Esophagus squamous epithelium (tissue), 4 donors: ENCODE results near the gene NAA50.

ENCODE experiments used
- POLR2A ChIP-seq, 4 donors: fragments of 450-650 bp; IDR thresholded peaks; one replicate each; pipeline ENCODE4 v1.6.1; 2017; ENCODE audit warnings: antibody characterized with exemption in 4 of 4, mild to moderate bottlenecking in 4 of 4, moderate library complexity in 3 of 4
- TF ChIP-seq, protein P1 (sequence below), 6 experiments: fragments of 450-650 bp in 4 of 6; fragments of 200-600 bp in 2 of 6; sonication (generic) in 2 of 6; IDR thresholded peaks; one replicate each; pipeline ENCODE4 v1.5.1; 2016 to 2019; ENCODE audit warnings: antibody characterized with exemption in 6 of 6, mild to moderate bottlenecking in 4 of 6, moderate library complexity in 4 of 6

GRCh38 chr3:113695431-113695785, 50.6 kb downstream of the NAA50 start:
- TF ChIP-seq, protein P1, sequence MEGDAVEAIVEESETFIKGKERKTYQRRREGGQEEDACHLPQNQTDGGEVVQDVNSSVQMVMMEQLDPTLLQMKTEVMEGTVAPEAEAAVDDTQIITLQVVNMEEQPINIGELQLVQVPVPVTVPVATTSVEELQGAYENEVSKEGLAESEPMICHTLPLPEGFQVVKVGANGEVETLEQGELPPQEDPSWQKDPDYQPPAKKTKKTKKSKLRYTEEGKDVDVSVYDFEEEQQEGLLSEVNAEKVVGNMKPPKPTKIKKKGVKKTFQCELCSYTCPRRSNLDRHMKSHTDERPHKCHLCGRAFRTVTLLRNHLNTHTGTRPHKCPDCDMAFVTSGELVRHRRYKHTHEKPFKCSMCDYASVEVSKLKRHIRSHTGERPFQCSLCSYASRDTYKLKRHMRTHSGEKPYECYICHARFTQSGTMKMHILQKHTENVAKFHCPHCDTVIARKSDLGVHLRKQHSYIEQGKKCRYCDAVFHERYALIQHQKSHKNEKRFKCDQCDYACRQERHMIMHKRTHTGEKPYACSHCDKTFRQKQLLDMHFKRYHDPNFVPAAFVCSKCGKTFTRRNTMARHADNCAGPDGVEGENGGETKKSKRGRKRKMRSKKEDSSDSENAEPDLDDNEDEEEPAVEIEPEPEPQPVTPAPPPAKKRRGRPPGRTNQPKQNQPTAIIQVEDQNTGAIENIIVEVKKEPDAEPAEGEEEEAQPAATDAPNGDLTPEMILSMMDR (IDR thresholded peaks at IDR 0.05), result no peak
- TF ChIP-seq POLR2A (IDR thresholded peaks at IDR 0.05), result no peak
